Measurements from ENCODE around the gene MAP3K9.
A peak's percentile ranks its signal among the peaks of the same experiment; 100 is the strongest.
"Not testable (repeated sequence)": the region's sequence is repeated elsewhere in the genome, so short reads cannot be mapped to it uniquely, and the experiment has no call there.

MAP3K9 gene

GRCh38 chr14:70809225-70810219, at the start of gene MAP3K9:
MAP3K9 (minus strand) TSS chr14:70809513; CDS start chr14:70809171, 342 bp downstream.
- H3K4me1 ChIP-seq (ENCODE audit: control insufficient read depth in 5 of 5, insufficient read depth in 5 of 5, low read length in 5 of 5) = peaks cover 0 to 19% (median 13%) of the 10 kb centered on the region in 5 donors
- no peaks in the 10 kb centered on the region for H3K9me3 ChIP-seq (ENCODE audit: control insufficient read depth in 5 of 5, low read length in 5 of 5)
- H3K9ac ChIP-seq (ENCODE audit: low read length in 5 of 5) = peak within 1 kb of the TSS in 3 of 5 donors; percentile 21 to 58 (median 51)
- peak within 1 kb of the TSS; percentile 49 to 73 (median 68) for H3K4me3 ChIP-seq (ENCODE audit: low read depth in 1 of 5, low read length in 5 of 5)
- no peaks in the 10 kb centered on the region for H3K36me3 ChIP-seq (ENCODE audit: control insufficient read depth in 5 of 5, insufficient read depth in 5 of 5, low read length in 5 of 5)
- peaks cover 0 to 27% (median 9%) of the 10 kb centered on the region in 5 donors for H3K27me3 ChIP-seq (ENCODE audit: control insufficient read depth in 5 of 5, insufficient read depth in 4 of 5, low read length in 5 of 5)
- no peak within 1 kb of the TSS for H3K27ac ChIP-seq (ENCODE audit: low read depth, low read length)

DNA sequence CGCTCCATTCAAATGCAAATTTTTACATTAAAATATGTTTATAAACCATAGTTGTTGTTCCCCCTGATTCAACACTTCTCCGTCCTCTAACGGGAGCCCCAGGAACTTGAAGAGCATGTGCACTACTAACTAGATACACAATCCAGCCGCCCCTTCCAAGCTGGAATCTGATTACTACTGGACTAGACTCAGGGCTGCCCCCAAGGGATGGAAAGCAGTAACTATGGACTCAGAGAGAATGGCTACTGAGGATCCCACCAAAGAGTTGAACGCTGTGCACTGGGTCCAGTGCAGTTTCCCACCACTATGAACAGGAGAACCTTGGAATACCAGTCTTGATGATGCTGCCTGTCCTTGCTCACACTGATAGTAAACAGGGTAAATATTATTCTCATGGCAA, 49.3 kb upstream of the MAP3K9 start:
- H3K9ac ChIP-seq (ENCODE audit: low read length in 5 of 5) = no peak overlapping the region
- no peak overlapping the region for H3K4me3 ChIP-seq (ENCODE audit: low read depth in 1 of 5, low read length in 5 of 5)
- no peaks in the 10 kb centered on the region for H3K27me3 ChIP-seq (ENCODE audit: control insufficient read depth in 5 of 5, insufficient read depth in 4 of 5, low read length in 5 of 5)
- no peaks in the 10 kb centered on the region for H3K4me1 ChIP-seq (ENCODE audit: control insufficient read depth in 5 of 5, insufficient read depth in 5 of 5, low read length in 5 of 5)
- no peak overlapping the region for H3K27ac ChIP-seq (ENCODE audit: low read depth, low read length)
- H3K36me3 ChIP-seq (ENCODE audit: control insufficient read depth in 5 of 5, insufficient read depth in 5 of 5, low read length in 5 of 5) = no peaks in the 10 kb centered on the region
- no peaks in the 10 kb centered on the region for H3K9me3 ChIP-seq (ENCODE audit: control insufficient read depth in 5 of 5, low read length in 5 of 5)

DNA sequence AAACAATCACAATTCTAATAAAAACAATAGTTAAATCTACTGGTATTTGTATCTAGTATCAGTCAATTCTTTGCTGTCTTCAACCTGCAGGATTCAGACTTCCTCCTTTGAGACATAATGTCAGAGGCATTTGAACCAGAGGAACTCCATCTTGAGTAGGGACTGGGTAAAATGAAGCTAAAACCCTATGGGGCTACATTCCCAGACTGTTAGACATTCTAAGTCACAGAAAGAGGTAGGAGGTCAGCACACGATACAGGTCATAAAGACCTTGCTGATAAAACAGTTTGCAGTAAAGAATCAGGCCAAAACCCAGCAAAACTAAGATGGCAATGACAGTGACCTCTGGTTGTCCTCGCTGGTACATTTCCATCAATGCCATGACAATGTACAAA, 48.2 kb upstream of the MAP3K9 start:
- Histone ChIP-seq H3K27me3 (ENCODE audit: control insufficient read depth in 5 of 5, insufficient read depth in 4 of 5, low read length in 5 of 5) (no peaks in the 10 kb centered on the region), H3K36me3 (ENCODE audit: control insufficient read depth in 5 of 5, insufficient read depth in 5 of 5, low read length in 5 of 5) (no peaks in the 10 kb centered on the region), H3K9me3 (ENCODE audit: control insufficient read depth in 5 of 5, low read length in 5 of 5) (no peaks in the 10 kb centered on the region), H3K4me3 (ENCODE audit: low read depth in 1 of 5, low read length in 5 of 5) (no peak overlapping the region), H3K9ac (ENCODE audit: low read length in 5 of 5) (no peak overlapping the region), H3K27ac (ENCODE audit: low read depth, low read length) (no peak overlapping the region), H3K4me1 (ENCODE audit: control insufficient read depth in 5 of 5, insufficient read depth in 5 of 5, low read length in 5 of 5) (no peaks in the 10 kb centered on the region)

DNA sequence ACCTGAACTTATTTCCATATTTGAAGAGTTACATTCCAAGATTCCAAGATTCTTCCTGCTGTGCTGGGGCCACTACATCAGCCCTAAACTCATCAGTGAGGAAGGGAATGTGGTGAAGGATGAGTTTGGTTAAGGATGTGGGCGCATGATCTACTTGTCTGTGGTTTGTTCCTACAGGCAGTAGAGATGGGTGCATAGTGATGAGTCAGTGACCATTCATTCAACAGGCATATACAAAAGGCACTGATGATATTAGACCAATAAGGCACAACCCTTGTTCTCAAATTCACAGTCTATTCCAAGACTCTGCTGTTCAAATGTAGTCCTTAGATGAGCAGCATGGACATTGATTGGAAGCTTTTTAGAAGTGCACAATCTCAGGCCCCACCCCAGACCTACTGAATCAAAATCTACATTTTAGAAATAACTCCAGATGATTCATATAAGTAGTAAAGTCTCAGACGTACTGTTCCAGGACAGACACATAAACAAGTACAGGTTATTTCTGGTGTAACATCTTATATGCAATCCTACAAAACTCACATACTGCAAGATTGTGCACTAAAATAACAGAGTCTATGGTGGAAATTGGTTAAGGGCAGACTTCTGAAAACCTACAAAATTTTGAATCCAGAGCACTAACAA, 47.7 kb upstream of the MAP3K9 start:
- no peaks in the 10 kb centered on the region for H3K4me1 ChIP-seq (ENCODE audit: control insufficient read depth in 5 of 5, insufficient read depth in 5 of 5, low read length in 5 of 5)
- H3K27me3 ChIP-seq (ENCODE audit: control insufficient read depth in 5 of 5, insufficient read depth in 4 of 5, low read length in 5 of 5) = no peaks in the 10 kb centered on the region
- no peak overlapping the region for H3K9ac ChIP-seq (ENCODE audit: low read length in 5 of 5)
- no peaks in the 10 kb centered on the region for H3K9me3 ChIP-seq (ENCODE audit: control insufficient read depth in 5 of 5, low read length in 5 of 5)
- no peaks in the 10 kb centered on the region for H3K36me3 ChIP-seq (ENCODE audit: control insufficient read depth in 5 of 5, insufficient read depth in 5 of 5, low read length in 5 of 5)
- no peak overlapping the region for H3K4me3 ChIP-seq (ENCODE audit: low read depth in 1 of 5, low read length in 5 of 5)
- no peak overlapping the region for H3K27ac ChIP-seq (ENCODE audit: low read depth, low read length)

DNA sequence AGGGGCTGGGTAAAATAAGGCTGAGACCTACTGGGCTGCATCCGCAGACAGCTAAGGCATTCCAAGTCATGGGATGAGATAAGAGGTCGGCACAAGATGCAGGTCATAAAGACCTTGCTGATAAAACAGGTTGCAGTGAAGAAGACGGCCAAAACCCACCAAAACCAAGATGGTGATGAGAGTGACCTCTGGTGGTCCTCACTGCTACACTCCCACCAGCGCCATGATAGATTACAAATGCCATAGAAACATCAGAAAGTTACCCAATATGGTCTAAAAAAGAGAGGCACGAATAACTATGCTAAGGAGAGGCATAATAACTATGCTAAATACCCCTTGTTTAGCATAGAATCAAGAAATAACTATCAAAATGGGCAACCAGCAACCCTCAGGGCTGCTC, 46.2 kb upstream of the MAP3K9 start:
- H3K36me3 ChIP-seq (ENCODE audit: control insufficient read depth in 5 of 5, insufficient read depth in 5 of 5, low read length in 5 of 5) = no peaks in the 10 kb centered on the region
- no peak overlapping the region for H3K27ac ChIP-seq (ENCODE audit: low read depth, low read length)
- H3K27me3 ChIP-seq (ENCODE audit: control insufficient read depth in 5 of 5, insufficient read depth in 4 of 5, low read length in 5 of 5) = no peaks in the 10 kb centered on the region

DNA sequence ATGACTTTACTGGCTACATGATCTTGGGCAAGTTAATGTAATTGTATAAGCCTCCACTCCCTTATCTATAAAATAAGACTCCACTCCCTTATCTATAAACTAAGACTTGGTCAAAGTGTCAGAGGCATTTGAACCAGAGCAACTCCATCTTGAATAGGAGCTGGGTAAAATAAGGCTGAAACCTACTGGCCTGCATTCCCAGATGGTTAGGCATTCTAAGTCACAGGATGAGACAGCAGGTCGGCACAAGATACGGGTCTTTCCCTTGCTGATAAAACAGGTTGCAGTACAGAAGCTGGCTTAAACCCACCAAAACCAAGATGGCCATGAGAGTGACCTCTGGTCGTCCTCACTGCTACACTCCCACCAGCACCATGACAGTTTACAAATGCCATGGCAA, 44.3 kb upstream of the MAP3K9 start:
- not testable (repeated sequence) for H3K9me3 ChIP-seq (ENCODE audit: control insufficient read depth in 5 of 5, low read length in 5 of 5); H3K9ac ChIP-seq (ENCODE audit: low read length in 5 of 5); H3K4me3 ChIP-seq (ENCODE audit: low read depth in 1 of 5, low read length in 5 of 5); H3K36me3 ChIP-seq (ENCODE audit: control insufficient read depth in 5 of 5, insufficient read depth in 5 of 5, low read length in 5 of 5); H3K27ac ChIP-seq (ENCODE audit: low read depth, low read length); H3K27me3 ChIP-seq (ENCODE audit: control insufficient read depth in 5 of 5, insufficient read depth in 4 of 5, low read length in 5 of 5); H3K4me1 ChIP-seq (ENCODE audit: control insufficient read depth in 5 of 5, insufficient read depth in 5 of 5, low read length in 5 of 5)

More for the DNA sequence above, 46.2 kb upstream of the MAP3K9 start:
- H3K4me3 ChIP-seq (ENCODE audit: low read depth in 1 of 5, low read length in 5 of 5) = no peak overlapping the region
- no peak overlapping the region for H3K9ac ChIP-seq (ENCODE audit: low read length in 5 of 5)
- H3K4me1 ChIP-seq (ENCODE audit: control insufficient read depth in 5 of 5, insufficient read depth in 5 of 5, low read length in 5 of 5) = no peaks in the 10 kb centered on the region
- no peaks in the 10 kb centered on the region for H3K9me3 ChIP-seq (ENCODE audit: control insufficient read depth in 5 of 5, low read length in 5 of 5)

- Histone ChIP-seq H3K36me3 (ENCODE audit: control insufficient read depth in 5 of 5, insufficient read depth in 5 of 5, low read length in 5 of 5) (no peaks in the 10 kb centered on the region), H3K27me3 (ENCODE audit: control insufficient read depth in 5 of 5, insufficient read depth in 4 of 5, low read length in 5 of 5) (no peaks in the 10 kb centered on the region), H3K9ac (ENCODE audit: low read length in 5 of 5) (no peak overlapping the region), H3K4me3 (ENCODE audit: low read depth in 1 of 5, low read length in 5 of 5) (no peak overlapping the region), H3K27ac (ENCODE audit: low read depth, low read length) (no peak overlapping the region), H3K9me3 (ENCODE audit: control insufficient read depth in 5 of 5, low read length in 5 of 5) (no peaks in the 10 kb centered on the region), H3K4me1 (ENCODE audit: control insufficient read depth in 5 of 5, insufficient read depth in 5 of 5, low read length in 5 of 5) (peaks cover under 1 to 17% (median 12%) of the 10 kb centered on the region in 5 donors)
Measured at GRCh38 chr14:70847406-70848090, 38.2 kb upstream of the MAP3K9 start.

DNA sequence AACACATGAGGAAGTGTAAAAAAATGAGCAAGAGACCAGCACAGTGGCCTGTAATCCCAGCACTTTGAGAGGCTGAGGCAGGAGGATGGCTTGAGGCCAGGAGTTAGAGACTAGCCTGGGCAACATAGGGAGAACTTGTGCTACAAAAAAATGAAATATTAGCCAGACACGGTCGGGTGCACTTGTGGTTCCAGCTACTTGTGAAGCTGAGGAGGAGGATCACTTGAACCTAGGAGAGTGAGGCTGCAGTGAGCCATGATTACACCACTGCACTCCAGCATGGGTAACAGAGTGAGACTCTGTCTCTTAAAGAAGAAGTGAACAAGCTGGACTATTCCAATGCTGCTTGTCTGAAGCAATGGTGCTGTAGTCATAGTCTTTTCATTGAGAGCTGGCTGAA, 36.3 kb upstream of the MAP3K9 start:
- Histone ChIP-seq H3K27me3 (ENCODE audit: control insufficient read depth in 5 of 5, insufficient read depth in 4 of 5, low read length in 5 of 5) (no peaks in the 10 kb centered on the region), H3K4me1 (ENCODE audit: control insufficient read depth in 5 of 5, insufficient read depth in 5 of 5, low read length in 5 of 5) (peaks cover 3 to 22% (median 15%) of the 10 kb centered on the region in 5 donors), H3K9me3 (ENCODE audit: control insufficient read depth in 5 of 5, low read length in 5 of 5) (no peaks in the 10 kb centered on the region), H3K9ac (ENCODE audit: low read length in 5 of 5) (no peak overlapping the region), H3K27ac (ENCODE audit: low read depth, low read length) (no peak overlapping the region), H3K36me3 (ENCODE audit: control insufficient read depth in 5 of 5, insufficient read depth in 5 of 5, low read length in 5 of 5) (no peaks in the 10 kb centered on the region), H3K4me3 (ENCODE audit: low read depth in 1 of 5, low read length in 5 of 5) (no peak overlapping the region)

DNA sequence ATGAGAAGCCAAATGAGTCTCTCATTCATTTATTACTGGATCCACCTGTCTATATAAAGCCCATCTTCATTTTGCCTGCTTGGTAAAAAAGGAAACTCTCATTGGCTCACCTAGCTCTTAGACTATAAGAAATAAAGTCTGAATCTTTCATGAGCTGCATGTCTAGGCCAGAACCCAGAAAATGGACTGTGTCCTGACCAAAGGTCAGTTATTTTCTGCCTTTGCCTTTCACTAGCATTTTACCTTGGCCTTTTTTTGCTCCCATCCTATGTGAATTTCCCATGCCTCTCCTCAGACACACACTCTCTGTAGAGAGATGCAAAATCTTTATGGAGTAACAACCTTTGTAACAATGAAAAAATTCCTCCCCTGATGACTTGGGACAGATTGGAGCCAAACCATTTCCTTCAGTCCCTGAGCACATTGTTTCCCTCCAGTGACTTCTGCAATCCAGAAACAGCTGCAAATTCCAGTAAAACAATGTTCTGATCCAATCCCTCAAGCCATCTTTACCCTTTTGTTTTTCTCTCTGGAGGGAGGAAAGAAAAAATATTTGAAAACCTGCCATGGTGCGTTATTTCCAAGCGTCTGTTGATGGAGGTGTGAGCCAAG, 33.6 kb upstream of the MAP3K9 start:
- Histone ChIP-seq H3K27ac (ENCODE audit: low read depth, low read length) (no peak overlapping the region), H3K4me3 (ENCODE audit: low read depth in 1 of 5, low read length in 5 of 5) (no peak overlapping the region)

More for the DNA sequence above, 33.6 kb upstream of the MAP3K9 start:
- H3K36me3 ChIP-seq (ENCODE audit: control insufficient read depth in 5 of 5, insufficient read depth in 5 of 5, low read length in 5 of 5) = no peaks in the 10 kb centered on the region
- H3K9ac ChIP-seq (ENCODE audit: low read length in 5 of 5) = peak overlapping the region in 1 of 5 donors; percentile 35
- H3K9me3 ChIP-seq (ENCODE audit: control insufficient read depth in 5 of 5, low read length in 5 of 5) = no peaks in the 10 kb centered on the region
- H3K4me1 ChIP-seq (ENCODE audit: control insufficient read depth in 5 of 5, insufficient read depth in 5 of 5, low read length in 5 of 5) = peaks cover 3 to 22% (median 15%) of the 10 kb centered on the region in 5 donors
- no peaks in the 10 kb centered on the region for H3K27me3 ChIP-seq (ENCODE audit: control insufficient read depth in 5 of 5, insufficient read depth in 4 of 5, low read length in 5 of 5)
